ENCODE results near the gene ZBTB46.

ZBTB46 gene

GRCh38 chr20:63765082-63765873 is 65.8 kb downstream of the ZBTB46 start:
- no peak for DNase-seq

GRCh38 chr20:63759377-63759901 is 71.6 kb downstream of the ZBTB46 start:
- DNase-seq: no peak

DNA sequence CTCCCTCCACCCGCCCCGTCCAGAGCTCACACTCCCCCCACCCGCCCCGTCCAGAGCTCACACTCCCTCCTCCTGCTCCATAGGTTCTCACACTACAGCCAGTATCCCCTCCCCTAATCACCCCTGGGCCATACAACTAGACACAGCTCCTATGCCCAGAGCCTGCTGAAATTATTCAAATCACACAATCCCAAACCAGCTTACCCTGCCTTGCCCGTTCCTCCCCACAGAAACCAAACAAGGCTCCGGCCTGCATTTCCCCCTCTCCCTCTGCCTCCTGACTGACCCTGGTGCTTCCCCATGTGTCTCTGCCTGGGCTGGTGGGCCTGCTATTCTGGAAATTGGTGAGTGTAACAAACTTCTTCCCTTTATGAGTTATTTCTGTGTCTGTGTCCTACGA is 72.9 kb downstream of the ZBTB46 start:
- no peak for DNase-seq

GRCh38 chr20:63756648-63756991 is 74.4 kb downstream of the ZBTB46 start:
- DNase-seq: no peak

GRCh38 chr20:63755933-63756647 is 75.0 kb downstream of the ZBTB46 start:
- no peak for DNase-seq

- no peak for DNase-seq
Measured at GRCh38 chr20:63754008-63754407, 77.1 kb downstream of the ZBTB46 start.

- no peak for DNase-seq
Measured at GRCh38 chr20:63753381-63753780, 77.7 kb downstream of the ZBTB46 start.

- DNase-seq: no peak
Measured at GRCh38 chr20:63752411-63753101, 78.5 kb downstream of the ZBTB46 start.

DNA sequence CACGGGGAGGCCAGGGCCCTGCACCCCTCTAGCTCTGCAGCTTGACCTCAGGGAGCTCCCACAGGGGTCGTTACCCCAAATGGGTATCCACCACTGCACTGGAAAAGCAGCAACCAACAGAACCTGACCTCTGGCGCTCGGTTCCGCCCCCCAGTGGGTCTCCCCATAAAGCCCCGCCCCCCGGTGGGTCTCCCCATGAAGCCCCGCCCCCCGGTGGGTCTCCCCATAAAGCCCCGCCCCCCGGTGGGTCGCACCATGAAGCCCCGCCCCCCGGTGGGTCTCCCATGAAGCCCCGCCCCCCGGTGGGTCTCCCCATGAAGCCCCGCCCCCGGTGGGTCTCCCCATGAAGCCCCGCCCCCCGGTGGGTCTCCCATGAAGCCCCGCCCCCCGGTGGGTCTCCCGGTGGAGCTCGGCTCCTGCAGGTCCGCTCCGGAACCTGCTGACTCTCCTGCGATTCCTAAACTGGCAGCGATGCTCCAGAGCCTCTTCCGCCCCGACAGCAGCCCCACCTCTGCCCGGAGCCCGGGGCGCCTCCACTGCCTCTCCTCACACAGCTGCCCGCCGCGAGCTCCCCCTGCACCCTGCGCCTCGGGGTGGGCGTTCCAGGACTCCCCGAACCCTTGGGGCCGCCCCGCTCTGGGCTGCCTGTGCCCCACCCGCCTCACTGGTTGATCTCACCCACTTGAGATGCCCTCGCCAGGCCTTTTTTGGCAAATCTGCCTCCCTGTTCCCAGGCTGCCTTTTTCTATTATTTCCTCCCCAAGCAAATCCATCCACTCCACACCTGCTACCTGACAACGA is 79.4 kb downstream of the ZBTB46 start:
- DNase-seq: no peak

DNA sequence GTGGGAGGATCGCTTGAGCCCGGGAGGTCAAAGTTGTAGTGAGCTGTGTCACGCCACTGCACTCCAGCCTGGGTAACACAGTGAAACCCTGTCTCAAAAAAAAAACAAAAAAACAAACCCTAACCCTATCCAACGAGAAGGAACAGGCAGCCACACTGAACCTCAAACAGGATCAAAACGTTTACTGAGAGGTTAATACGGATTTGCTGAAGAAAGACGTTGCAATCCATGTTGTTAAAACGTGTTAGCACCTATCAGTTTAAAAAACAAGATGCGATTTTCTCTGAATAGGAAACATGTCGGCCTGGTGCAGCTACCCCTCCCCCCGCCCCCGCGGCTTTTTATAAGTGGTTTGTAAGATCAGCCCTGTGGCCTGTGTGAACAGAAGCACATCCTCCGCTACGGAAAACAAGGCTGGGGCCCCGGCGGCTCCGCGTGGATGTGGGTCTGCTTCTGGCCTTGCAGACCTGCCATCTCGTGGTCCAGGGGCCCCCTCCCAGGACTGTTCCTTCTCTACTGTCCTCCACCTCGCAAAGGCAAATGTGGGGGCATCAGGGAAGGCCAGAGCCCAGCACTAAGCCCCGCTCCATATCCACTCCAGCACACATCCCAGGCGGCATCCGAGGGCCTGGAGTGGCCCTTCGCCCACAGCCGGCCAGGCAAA is 80.1 kb downstream of the ZBTB46 start:
- no peak for DNase-seq

DNA sequence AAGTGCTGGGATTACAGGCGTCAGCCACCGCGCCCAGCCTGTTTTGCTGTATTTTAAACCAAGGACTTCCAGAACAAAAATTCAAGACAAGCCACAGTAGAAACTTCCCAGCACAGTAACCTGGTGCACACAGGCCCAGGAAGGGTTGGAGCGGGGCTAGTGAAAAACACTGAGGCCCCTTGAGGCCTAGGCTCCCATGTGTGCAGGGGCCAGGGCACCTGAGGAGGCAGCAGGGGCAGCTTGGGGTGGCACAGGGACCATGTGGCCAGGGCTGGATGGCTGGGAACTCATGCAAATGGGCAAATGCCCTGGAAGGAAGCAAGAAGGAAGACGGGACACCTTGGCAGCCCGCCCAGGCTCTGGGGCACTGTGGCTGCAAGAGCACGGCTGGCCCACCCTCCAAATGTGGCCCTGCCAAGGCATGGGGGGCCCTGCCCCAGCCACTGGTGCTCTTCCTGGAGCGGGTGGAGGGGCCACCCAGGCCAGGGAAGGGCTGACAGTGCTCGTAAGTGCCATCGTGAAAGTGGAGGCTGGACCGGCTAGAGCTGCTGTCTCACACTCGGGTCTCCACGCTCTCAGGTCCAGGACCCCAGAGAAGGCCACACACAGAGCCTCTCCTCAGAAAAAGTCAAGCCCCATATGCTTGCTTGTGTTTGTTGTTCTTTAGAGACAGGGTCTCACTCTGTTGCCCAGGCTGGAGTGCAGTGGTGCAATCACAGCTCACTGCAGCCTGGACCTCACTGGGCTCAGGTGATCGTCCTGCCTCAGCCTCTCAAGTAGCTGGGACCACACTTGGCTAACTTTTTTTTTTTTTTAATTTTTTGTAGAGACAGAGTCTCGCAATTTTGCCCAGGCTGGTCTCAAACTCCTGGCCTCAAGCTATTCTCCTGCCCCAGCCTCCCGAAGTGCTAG is 81.2 kb downstream of the ZBTB46 start:
- no peak for DNase-seq

DNA sequence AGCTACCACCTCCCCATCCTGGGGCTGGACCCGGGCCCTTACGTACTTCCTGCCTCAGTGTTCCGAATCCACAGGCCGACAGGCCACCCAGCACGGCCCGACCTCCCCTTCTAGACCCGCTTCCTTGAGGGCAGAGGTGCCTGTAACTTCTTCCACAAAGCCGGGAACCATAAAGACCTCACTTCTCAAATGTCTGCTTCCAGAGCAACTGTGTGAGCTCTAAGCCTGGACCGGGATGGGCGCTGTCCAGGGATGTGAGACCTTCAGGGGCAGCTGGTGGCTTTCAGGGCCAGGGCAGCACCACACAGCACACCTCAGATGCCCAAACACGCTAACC is 82.2 kb downstream of the ZBTB46 start:
- no peak for DNase-seq

GRCh38 chr20:63748070-63748933 is 82.8 kb downstream of the ZBTB46 start:
- DNase-seq: no peak

- DNase-seq: no peak
Measured at GRCh38 chr20:63747622-63748069, 83.4 kb downstream of the ZBTB46 start.

GRCh38 chr20:63746751-63747315 is 84.2 kb downstream of the ZBTB46 start:
- DNase-seq: no peak

GRCh38 chr20:63745961-63746731 is 84.9 kb downstream of the ZBTB46 start:
- no peak for DNase-seq

- no peak for DNase-seq
Measured at GRCh38 chr20:63745424-63745805, 85.6 kb downstream of the ZBTB46 start.

DNA sequence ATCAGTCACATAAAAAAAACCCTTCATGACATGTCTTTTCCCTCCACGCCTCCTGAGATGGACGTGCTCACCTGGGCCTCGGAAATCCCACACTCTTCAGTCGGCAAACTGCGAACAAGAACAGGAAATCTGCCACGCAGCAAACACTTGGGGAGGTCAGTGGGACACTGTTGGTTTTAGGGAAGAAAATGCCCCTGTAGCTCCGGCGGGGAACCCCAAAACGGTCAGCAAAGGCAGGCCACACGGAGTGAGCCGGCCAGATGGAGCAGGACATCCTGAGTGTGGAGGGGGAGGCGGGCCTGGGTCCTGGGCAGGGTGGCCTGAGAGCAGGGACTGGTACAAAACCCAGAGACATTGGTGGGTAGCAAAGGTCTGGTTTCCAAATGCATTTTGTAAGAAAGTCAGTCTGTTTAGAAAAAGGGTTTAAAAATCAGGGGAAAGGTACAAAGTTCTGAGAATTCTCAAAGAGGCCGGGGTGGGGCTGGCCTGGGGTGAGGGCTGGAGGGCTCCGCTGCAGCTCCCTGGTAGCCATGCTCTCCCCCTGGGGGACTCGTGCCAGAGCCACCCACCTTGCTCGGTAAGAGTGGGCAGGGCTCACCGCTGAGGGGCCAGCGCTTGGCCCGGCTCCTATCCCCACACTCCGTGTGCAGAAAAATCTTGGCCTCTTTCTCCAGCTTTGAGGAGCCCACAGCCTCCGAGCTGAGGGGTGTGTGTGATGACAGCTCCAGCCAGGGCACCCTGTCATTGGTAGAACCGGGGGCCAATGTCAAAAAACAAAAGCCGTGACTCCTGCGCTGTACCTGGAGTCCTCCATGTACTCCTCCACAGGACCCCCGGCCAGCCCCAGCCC is 86.3 kb downstream of the ZBTB46 start:
- no peak for DNase-seq

Data from DMS79 treated with DMSO at 0.1 percent for 48 hours (cell line).